K562 (cell line): ENCODE results near the gene KIF3B. TPM values are rescaled to one million over a fixed set of nuclear protein-coding genes. Genes with fewer than 3 reads are reported as not detected.

Experiments
- ADNP ChIP-seq: fragments of 200-800 bp; sonication (Bioruptor generic); IDR thresholded peaks from 2 replicates; pipeline ENCODE4 v1.6.1; 2016; ENCODE audit warnings: missing genetic modification characterization, missing compliant biosample characterization
- CEBPG ChIP-seq, 3 experiments: fragments of 200-800 bp in 1 of 3; sonication (Bioruptor generic) in 1 of 3; sonication (generic) in 1 of 3; formaldehyde crosslinking in 1 of 3; IDR thresholded peaks in 2 of 3; conservative IDR thresholded peaks in 1 of 3; 2 replicates each; pipeline versions ENCODE4 v1.6.1 to v1.8.0; 2016 to 2022; ENCODE audit warnings: missing compliant biosample characterization in 2 of 3, missing genetic modification characterization in 2 of 3, mild to moderate bottlenecking in 1 of 3, missing genetic modification reagents in 1 of 3
- CXXC5 ChIP-seq: fragments of 250-450 bp; sonication (Bioruptor Pico); IDR thresholded peaks from 2 replicates; pipeline ENCODE4 v1.8.0; 2022; ENCODE audit warnings: inconsistent platforms, mild to moderate bottlenecking, moderate library complexity
- GATAD2B ChIP-seq: fragments of 450-650 bp; IDR thresholded peaks from 2 replicates; pipeline ENCODE4 v1.6.1; 2017; ENCODE audit warnings: mild to moderate bottlenecking, borderline replicate concordance
- HDAC1 ChIP-seq, 2 experiments: fragments of 450-650 bp; IDR thresholded peaks; 2 replicates each; pipeline ENCODE4 v1.6.1; 2016 to 2017; ENCODE audit warnings: inconsistent platforms in 1 of 2, mild to moderate bottlenecking in 1 of 2, moderate library complexity in 1 of 2
- KLF13 ChIP-seq: fragments of 450-650 bp; IDR thresholded peaks from 2 replicates; pipeline ENCODE4 v1.6.1; 2016; ENCODE audit warnings: missing genetic modification characterization, low read depth, mild to moderate bottlenecking, missing compliant biosample characterization, moderate library complexity, borderline replicate concordance
- MAFF ChIP-seq: IDR thresholded peaks from 2 replicates; pipeline ENCODE4 v1.6.1; 2012; ENCODE audit warnings: low read length, improper control_type of control experiment
- MAFK ChIP-seq: IDR thresholded peaks from 2 replicates; pipeline ENCODE4 v1.6.1; 2011; ENCODE audit warnings: low read length, improper control_type of control experiment
- NCOR1 ChIP-seq: fragments of 450-650 bp; IDR thresholded peaks from 2 replicates; pipeline ENCODE4 v1.6.1; 2016; ENCODE audit warnings: mild to moderate bottlenecking, moderate library complexity
- PYGO2 ChIP-seq: fragments of 450-650 bp; IDR thresholded peaks from 2 replicates; pipeline ENCODE4 v1.6.1; 2016; ENCODE audit warnings: mild to moderate bottlenecking, missing genetic modification characterization, moderate library complexity, missing compliant biosample characterization
- SMAD2 ChIP-seq: fragments of 150-350 bp; IDR thresholded peaks from 2 replicates; pipeline ENCODE4 v1.6.1; 2014; ENCODE audit warnings: low read depth, mild to moderate bottlenecking, low read length
- SMC3 ChIP-seq: conservative IDR thresholded peaks from 2 replicates; pipeline ENCODE4 v1.6.1; 2011; ENCODE audit warnings: low read depth, low read length, improper control_type of control experiment; ENCODE audit not compliant: insufficient read depth
- SP2 ChIP-seq: IDR thresholded peaks from 2 replicates; pipeline ENCODE4 v1.6.1; 2011; ENCODE audit warnings: mild to moderate bottlenecking, low read depth, low read length, moderate library complexity; ENCODE audit not compliant: poor library complexity, severe bottlenecking; ENCODE audit errors: extremely low read depth
- YBX1 ChIP-seq: fragments of 450-650 bp; IDR thresholded peaks from 2 replicates; pipeline ENCODE4 v1.7.1; 2016; ENCODE audit warnings: mild to moderate bottlenecking
- ZC3H11A ChIP-seq: IDR thresholded peaks from 2 replicates; pipeline ENCODE4 v1.6.1; 2012; ENCODE audit warnings: low read depth, low read length, improper control_type of control experiment
- polyA plus RNA-seq, 8 experiments: library from polyadenylated mRNA; depleted of rRNA in 4 of 8; stranded (reverse) in 5 of 8; unstranded in 3 of 8; fragments of >200 nt; fragmentation: Nextera tagmentation in 2 of 8; fragmentation: Illumina TruSeq in 1 of 8; extraction: Ambion mirVana in 2 of 8; extraction: Trizol in 1 of 8; gene quantifications; 2 replicates each; pipeline versions ENCODE4 v1.2.1 to v1.2.3, GENCODE V29; 2011 to 2014; ENCODE audit warnings: inconsistent platforms in 1 of 8, missing spikeins in 1 of 8
- total RNA-seq, 7 experiments: library from RNA; depleted of rRNA in 6 of 7; stranded (reverse); fragments of >200 nt in 6 of 7; fragmentation: Illumina TruSeq in 2 of 7; extraction: Trizol in 2 of 7; gene quantifications; 2 replicates each; pipeline versions ENCODE4 v1.2.1 to v1.2.3, GENCODE V29; 2011 to 2021; ENCODE audit warnings: low replicate concordance in 1 of 7
- TF ChIP-seq, protein P1 (sequence below): fragments of 450-650 bp; formaldehyde crosslinking; IDR thresholded peaks from 2 replicates; pipeline ENCODE4 v1.4.0; 2022; ENCODE audit warnings: missing genetic modification characterization
- TF ChIP-seq, protein P2 (sequence below): sonication (generic); formaldehyde crosslinking; IDR thresholded peaks from 2 replicates; pipeline ENCODE4 v1.8.0; 2022; ENCODE audit warnings: missing genetic modification reagents, mild to moderate bottlenecking, borderline replicate concordance
- TF ChIP-seq, protein P3 (sequence below), 2 experiments: IDR thresholded peaks; 2 replicates each; pipeline ENCODE4 v1.6.1; 2012; ENCODE audit warnings: improper control_type of control experiment in 2 of 2, low read depth in 2 of 2, low read length in 2 of 2, borderline replicate concordance in 1 of 2
- TF ChIP-seq, protein P4 (sequence below), 2 experiments: IDR thresholded peaks in 1 of 2; conservative IDR thresholded peaks in 1 of 2; 2 replicates each; pipeline ENCODE4 v1.6.1; 2016; ENCODE audit warnings: low read depth in 2 of 2, mild to moderate bottlenecking in 1 of 2, missing compliant biosample characterization in 1 of 2, missing genetic modification characterization in 1 of 2, moderate library complexity in 1 of 2

The KIF3B gene
- total and polyA plus RNA-seq, 9 of the 15 experiments (the other 6 are each of a cell fraction or from before 2014, with no cell fraction given), result 2.9 to 12.3 (median 8.6) TPM

DNA sequence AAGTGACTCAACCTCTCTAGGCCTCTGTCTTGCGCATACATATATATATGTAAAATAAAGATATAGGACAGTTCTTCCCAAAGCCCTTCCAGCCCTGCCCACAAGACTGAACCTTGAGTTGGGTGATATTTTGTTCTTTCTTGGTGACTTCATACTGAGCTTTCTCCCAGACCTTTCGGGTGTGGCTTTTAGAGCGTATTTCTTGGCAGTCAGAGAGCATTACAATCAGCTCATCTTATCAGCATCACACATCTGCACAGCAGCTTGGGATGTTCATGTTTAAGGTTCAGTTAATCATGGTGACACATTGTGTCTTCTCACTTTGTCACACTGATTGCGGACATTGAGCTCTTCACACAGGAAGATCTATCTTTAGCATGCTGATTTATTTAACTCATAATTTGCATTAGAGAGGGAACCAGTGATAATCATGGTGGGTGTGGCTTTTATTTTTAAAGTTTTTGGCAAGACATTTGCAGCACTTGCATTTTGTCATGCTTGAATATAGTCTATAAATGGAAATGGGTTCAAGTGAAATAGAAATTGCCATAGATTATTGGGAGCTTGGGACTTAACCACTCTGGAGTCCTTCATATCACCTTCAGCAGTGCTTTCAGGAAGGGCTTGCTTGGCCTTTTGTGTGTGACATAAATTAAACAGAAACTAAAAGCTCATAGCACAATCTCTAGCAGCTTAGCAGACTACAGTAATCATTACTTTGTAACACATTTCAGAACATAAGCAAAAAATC is 8.3 kb downstream of the KIF3B start (continued):
- TF ChIP-seq MAFF, result no peak; the same call in 1 of the 2 replicates
- peak; percentile 69 for TF ChIP-seq ADNP (tag)
- TF ChIP-seq, protein P1, sequence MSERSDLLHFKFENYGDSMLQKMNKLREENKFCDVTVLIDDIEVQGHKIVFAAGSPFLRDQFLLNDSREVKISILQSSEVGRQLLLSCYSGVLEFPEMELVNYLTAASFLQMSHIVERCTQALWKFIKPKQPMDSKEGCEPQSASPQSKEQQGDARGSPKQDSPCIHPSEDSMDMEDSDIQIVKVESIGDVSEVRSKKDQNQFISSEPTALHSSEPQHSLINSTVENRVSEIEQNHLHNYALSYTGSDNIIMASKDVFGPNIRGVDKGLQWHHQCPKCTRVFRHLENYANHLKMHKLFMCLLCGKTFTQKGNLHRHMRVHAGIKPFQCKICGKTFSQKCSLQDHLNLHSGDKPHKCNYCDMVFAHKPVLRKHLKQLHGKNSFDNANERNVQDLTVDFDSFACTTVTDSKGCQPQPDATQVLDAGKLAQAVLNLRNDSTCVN (CRISPR knock-in tag), result no peak
- TF ChIP-seq CEBPG (CRISPR knock-in tag; IDR thresholded peaks at IDR 0.05), result no peak
- TF ChIP-seq CEBPG (tag; conservative IDR thresholded peaks at IDR 0.05 in 1 of 2, IDR thresholded peaks at IDR 0.05 in 1 of 2), result no peak
- TF ChIP-seq SMAD2, result no peak
- no peak for TF ChIP-seq KLF13 (tag)
- TF ChIP-seq YBX1, result no peak
- TF ChIP-seq, protein P2, sequence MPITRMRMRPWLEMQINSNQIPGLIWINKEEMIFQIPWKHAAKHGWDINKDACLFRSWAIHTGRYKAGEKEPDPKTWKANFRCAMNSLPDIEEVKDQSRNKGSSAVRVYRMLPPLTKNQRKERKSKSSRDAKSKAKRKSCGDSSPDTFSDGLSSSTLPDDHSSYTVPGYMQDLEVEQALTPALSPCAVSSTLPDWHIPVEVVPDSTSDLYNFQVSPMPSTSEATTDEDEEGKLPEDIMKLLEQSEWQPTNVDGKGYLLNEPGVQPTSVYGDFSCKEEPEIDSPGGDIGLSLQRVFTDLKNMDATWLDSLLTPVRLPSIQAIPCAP (CRISPR knock-in tag), result no peak
- TF ChIP-seq, protein P3, sequence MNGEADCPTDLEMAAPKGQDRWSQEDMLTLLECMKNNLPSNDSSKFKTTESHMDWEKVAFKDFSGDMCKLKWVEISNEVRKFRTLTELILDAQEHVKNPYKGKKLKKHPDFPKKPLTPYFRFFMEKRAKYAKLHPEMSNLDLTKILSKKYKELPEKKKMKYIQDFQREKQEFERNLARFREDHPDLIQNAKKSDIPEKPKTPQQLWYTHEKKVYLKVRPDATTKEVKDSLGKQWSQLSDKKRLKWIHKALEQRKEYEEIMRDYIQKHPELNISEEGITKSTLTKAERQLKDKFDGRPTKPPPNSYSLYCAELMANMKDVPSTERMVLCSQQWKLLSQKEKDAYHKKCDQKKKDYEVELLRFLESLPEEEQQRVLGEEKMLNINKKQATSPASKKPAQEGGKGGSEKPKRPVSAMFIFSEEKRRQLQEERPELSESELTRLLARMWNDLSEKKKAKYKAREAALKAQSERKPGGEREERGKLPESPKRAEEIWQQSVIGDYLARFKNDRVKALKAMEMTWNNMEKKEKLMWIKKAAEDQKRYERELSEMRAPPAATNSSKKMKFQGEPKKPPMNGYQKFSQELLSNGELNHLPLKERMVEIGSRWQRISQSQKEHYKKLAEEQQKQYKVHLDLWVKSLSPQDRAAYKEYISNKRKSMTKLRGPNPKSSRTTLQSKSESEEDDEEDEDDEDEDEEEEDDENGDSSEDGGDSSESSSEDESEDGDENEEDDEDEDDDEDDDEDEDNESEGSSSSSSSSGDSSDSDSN (IDR thresholded peaks at IDR 0.05; ENCODE audit: borderline replicate concordance in 1 of 2, low read depth in 2 of 2, low read length in 2 of 2), result no peak
- TF ChIP-seq PYGO2 (tag), result peak; percentile 79
- TF ChIP-seq, protein P4, sequence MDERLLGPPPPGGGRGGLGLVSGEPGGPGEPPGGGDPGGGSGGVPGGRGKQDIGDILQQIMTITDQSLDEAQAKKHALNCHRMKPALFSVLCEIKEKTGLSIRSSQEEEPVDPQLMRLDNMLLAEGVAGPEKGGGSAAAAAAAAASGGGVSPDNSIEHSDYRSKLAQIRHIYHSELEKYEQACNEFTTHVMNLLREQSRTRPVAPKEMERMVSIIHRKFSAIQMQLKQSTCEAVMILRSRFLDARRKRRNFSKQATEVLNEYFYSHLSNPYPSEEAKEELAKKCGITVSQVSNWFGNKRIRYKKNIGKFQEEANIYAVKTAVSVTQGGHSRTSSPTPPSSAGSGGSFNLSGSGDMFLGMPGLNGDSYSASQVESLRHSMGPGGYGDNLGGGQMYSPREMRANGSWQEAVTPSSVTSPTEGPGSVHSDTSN (CRISPR knock-in tag; IDR thresholded peaks at IDR 0.05; ENCODE audit: low read depth), result peak; percentile 74
- TF ChIP-seq, protein P4 (tag; conservative IDR thresholded peaks at IDR 0.05; ENCODE audit: low read depth), result peak; percentile 99
- TF ChIP-seq GATAD2B, result peak; percentile 94; the same call in 1 of the 2 replicates
- no peak for TF ChIP-seq SP2
- TF ChIP-seq SMC3, result no peak
- peak; percentile 65; the same call in 1 of the 2 replicates for TF ChIP-seq CXXC5 (CRISPR knock-in tag)
- TF ChIP-seq ZC3H11A, result no peak
- TF ChIP-seq HDAC1 (IDR thresholded peaks at IDR 0.05), result peak; percentile 27 to 99; a peak in 2 of 4 replicates
- TF ChIP-seq MAFK, result 0 out of 2 replicates have a peak, but pooled peaks have one; percentile 17
- TF ChIP-seq NCOR1, result peak; percentile 93
